ENCODE measurements around the gene EFCC1. TPM values are rescaled to one million over a fixed set of nuclear protein-coding genes. Genes with fewer than 3 reads are reported as not detected.
A peak's percentile ranks its signal among the peaks of the same experiment; 100 is the strongest.

The EFCC1 gene
- total and polyA plus RNA-seq, 2 donors from 2014 or later: 2.4 to 3.7 TPM

- H3K27me3 ChIP-seq (ENCODE audit: control insufficient read depth, insufficient read depth, low read length): no peaks in the 10 kb centered on the region
- FAIRE-seq: no peak
- no peak overlapping the region for H3K9ac ChIP-seq (ENCODE audit: low read length in 3 of 3)
- H3K4me3 ChIP-seq (ENCODE audit: low read length in 3 of 3): no peak overlapping the region
- peak in 1 of 5 donors; percentile 29 for DNase-seq
- no peaks in the 10 kb centered on the region for H3K36me3 ChIP-seq (ENCODE audit: control insufficient read depth in 2 of 3, insufficient read depth in 3 of 3, low read length in 3 of 3)
- H3K9me3 ChIP-seq (ENCODE audit: control insufficient read depth in 2 of 3, insufficient read depth in 1 of 3, low read length in 3 of 3): no peaks in the 10 kb centered on the region
- no peaks in the 10 kb centered on the region for H3K4me1 ChIP-seq (ENCODE audit: control insufficient read depth in 2 of 3, insufficient read depth in 2 of 3, low read depth in 1 of 3, low read length in 3 of 3)
- no peak for TF ChIP-seq CTCF (IDR thresholded peaks at IDR 0.05; ENCODE audit: borderline replicate concordance, extremely low read depth, insufficient read depth)
- intact Hi-C loops (cut with DNase I): no loop called here
- no peak overlapping the region for H3K27ac ChIP-seq (ENCODE audit: low read depth in 2 of 2, low read length in 2 of 2)
Measured at GRCh38 chr3:129033151-129033550, 32.0 kb downstream of the EFCC1 start.

GRCh38 chr3:129033633-129034321 is 32.7 kb downstream of the EFCC1 start:
- no peaks in the 10 kb centered on the region for H3K27me3 ChIP-seq (ENCODE audit: control insufficient read depth, insufficient read depth, low read length)
- no peak for TF ChIP-seq CTCF (IDR thresholded peaks at IDR 0.05; ENCODE audit: borderline replicate concordance, extremely low read depth, insufficient read depth)
- H3K9me3 ChIP-seq (ENCODE audit: control insufficient read depth in 2 of 3, insufficient read depth in 1 of 3, low read length in 3 of 3): no peaks in the 10 kb centered on the region
- no peak overlapping the region for H3K4me3 ChIP-seq (ENCODE audit: low read length in 3 of 3)
- FAIRE-seq: no peak
- no peak overlapping the region for H3K9ac ChIP-seq (ENCODE audit: low read length in 3 of 3)
- peak in 1 of 5 donors; percentile 33 for DNase-seq
- no peaks in the 10 kb centered on the region for H3K4me1 ChIP-seq (ENCODE audit: control insufficient read depth in 2 of 3, insufficient read depth in 2 of 3, low read depth in 1 of 3, low read length in 3 of 3)
- no peaks in the 10 kb centered on the region for H3K36me3 ChIP-seq (ENCODE audit: control insufficient read depth in 2 of 3, insufficient read depth in 3 of 3, low read length in 3 of 3)
- no peak overlapping the region for H3K27ac ChIP-seq (ENCODE audit: low read depth in 2 of 2, low read length in 2 of 2)
- intact Hi-C loops (cut with DNase I): no loop called here

- DNase-seq (peak in 1 of 5 donors; percentile 23), FAIRE-seq (no peak)
- H3K4me3 ChIP-seq (ENCODE audit: low read length in 3 of 3): no peak overlapping the region
- no peaks in the 10 kb centered on the region for H3K27me3 ChIP-seq (ENCODE audit: control insufficient read depth, insufficient read depth, low read length)
- no peaks in the 10 kb centered on the region for H3K36me3 ChIP-seq (ENCODE audit: control insufficient read depth in 2 of 3, insufficient read depth in 3 of 3, low read length in 3 of 3)
- no peak overlapping the region for H3K27ac ChIP-seq (ENCODE audit: low read depth in 2 of 2, low read length in 2 of 2)
- H3K9ac ChIP-seq (ENCODE audit: low read length in 3 of 3): no peak overlapping the region
- H3K9me3 ChIP-seq (ENCODE audit: control insufficient read depth in 2 of 3, insufficient read depth in 1 of 3, low read length in 3 of 3): no peaks in the 10 kb centered on the region
- intact Hi-C loops (cut with DNase I): no loop called here
- TF ChIP-seq CTCF (IDR thresholded peaks at IDR 0.05; ENCODE audit: borderline replicate concordance, extremely low read depth, insufficient read depth): no peak
- no peaks in the 10 kb centered on the region for H3K4me1 ChIP-seq (ENCODE audit: control insufficient read depth in 2 of 3, insufficient read depth in 2 of 3, low read depth in 1 of 3, low read length in 3 of 3)
Measured at GRCh38 chr3:129034642-129035041, 33.5 kb downstream of the EFCC1 start.
